AML-193 (cell line): ENCODE data around the gene GRB7.
"Not testable (repeated sequence)": the region's sequence is repeated elsewhere in the genome, so short reads cannot be mapped to it uniquely, and the experiment has no call there.

Experiments
- DNase-seq, 2 experiments: peaks; one replicate each; lab custom pipeline; 2025; lab: John Stamatoyannopoulos, UW

Gene GRB7

GRCh38 chr17:39752241-39752881 is 14.6 kb downstream of the GRB7 start:
- DNase-seq: no peak

- peak; percentile 49 to 63 for DNase-seq
Measured at GRCh38 chr17:39753514-39754160, 15.9 kb downstream of the GRB7 start.

GRCh38 chr17:39754161-39754957 is 16.6 kb downstream of the GRB7 start:
- DNase-seq: peak; percentile 98 to 99

- no peak for DNase-seq
Measured at GRCh38 chr17:39754958-39755553, 17.3 kb downstream of the GRB7 start.

GRCh38 chr17:39755554-39756379 is 18.0 kb downstream of the GRB7 start:
- no peak for DNase-seq

- no peak for DNase-seq
Measured at GRCh38 chr17:39756380-39757079, 18.8 kb downstream of the GRB7 start.

GRCh38 chr17:39757176-39757662 is 19.5 kb downstream of the GRB7 start:
- DNase-seq: no peak

- peak; percentile 9 to 15 for DNase-seq
Measured at GRCh38 chr17:39757931-39758873, 20.5 kb downstream of the GRB7 start.

GRCh38 chr17:39759204-39759603 is 21.5 kb downstream of the GRB7 start:
- DNase-seq: no peak

GRCh38 chr17:39761861-39762496 is 24.2 kb downstream of the GRB7 start:
- no peak for DNase-seq

- DNase-seq: no peak
Measured at GRCh38 chr17:39763051-39763820, 25.5 kb downstream of the GRB7 start.

- not testable (repeated sequence) for DNase-seq
Measured at GRCh38 chr17:39764171-39764570, 26.4 kb downstream of the GRB7 start.

- DNase-seq: no peak
Measured at GRCh38 chr17:39765175-39765574, 27.4 kb downstream of the GRB7 start.

GRCh38 chr17:39765766-39766165 is 28.0 kb downstream of the GRB7 start:
- no peak for DNase-seq

- no peak for DNase-seq
Measured at GRCh38 chr17:39767147-39767546, 29.4 kb downstream of the GRB7 start.

GRCh38 chr17:39769974-39770587 is 32.3 kb downstream of the GRB7 start:
- no peak for DNase-seq

GRCh38 chr17:39772415-39772814 is 34.7 kb downstream of the GRB7 start:
- DNase-seq: no peak
